COLO668 (cell line): ENCODE results near the gene KNCN.

Experiments used
- DNase-seq: peaks from one replicate; lab custom pipeline; 2025; ENCODE audit not compliant: unreplicated experiment; lab: John Stamatoyannopoulos, UW

Gene KNCN

GRCh38 chr1:46569116-46569515, 17.7 kb upstream of the KNCN start:
- no peak for DNase-seq

- DNase-seq, result no peak
Observed at GRCh38 chr1:46568461-46568891, 17.0 kb upstream of the KNCN start.

- no peak for DNase-seq
Observed at GRCh38 chr1:46563341-46563740, 11.9 kb upstream of the KNCN start.

GRCh38 chr1:46562498-46562897, 11.1 kb upstream of the KNCN start:
- DNase-seq, result no peak

- DNase-seq, result no peak
Observed at GRCh38 chr1:46558966-46559365, 7.5 kb upstream of the KNCN start.

- DNase-seq, result no peak
Observed at GRCh38 chr1:46558141-46558963, 6.9 kb upstream of the KNCN start.

GRCh38 chr1:46557403-46557802, 6.0 kb upstream of the KNCN start:
- no peak for DNase-seq

- DNase-seq, result no peak
Observed at GRCh38 chr1:46556822-46557221, 5.4 kb upstream of the KNCN start.

- no peak for DNase-seq
Observed at GRCh38 chr1:46555826-46556619, 4.6 kb upstream of the KNCN start.

GRCh38 chr1:46554597-46555381, 3.3 kb upstream of the KNCN start:
- no peak for DNase-seq

- DNase-seq, result no peak
Observed at GRCh38 chr1:46554236-46554596, 2.8 kb upstream of the KNCN start.

- no peak for DNase-seq
Observed at GRCh38 chr1:46553506-46553905, 2.1 kb upstream of the KNCN start.

- DNase-seq, result no peak
Observed at GRCh38 chr1:46552357-46553237, 1.1 kb upstream of the KNCN start.

GRCh38 chr1:46550751-46551231, 656 bp downstream of the KNCN start:
- peak; percentile 83 for DNase-seq

GRCh38 chr1:46549697-46550681, 1.5 kb downstream of the KNCN start:
- DNase-seq, result peak; percentile 86

GRCh38 chr1:46547481-46548383, 3.7 kb downstream of the KNCN start:
- no peak for DNase-seq

GRCh38 chr1:46546210-46546609, 5.2 kb downstream of the KNCN start:
- DNase-seq, result no peak

GRCh38 chr1:46545784-46546183, 5.7 kb downstream of the KNCN start:
- no peak for DNase-seq
